Smooth muscle cell (in vitro differentiated cells): ENCODE results near the gene CRP. TPM values are rescaled to one million over a fixed set of nuclear protein-coding genes. Genes with fewer than 3 reads are reported as not detected.
"Not testable (repeated sequence)": the region's sequence is repeated elsewhere in the genome, so short reads cannot be mapped to it uniquely, and the experiment has no call there.

Experiments used
- DNase-seq: peaks from one replicate; lab custom pipeline; 2025; ENCODE audit not compliant: unreplicated experiment; lab: John Stamatoyannopoulos, UW
- H2AFZ ChIP-seq: fragments of 200-600 bp; sonication (generic); 2 replicates; pipeline ENCODE4 v1.6.0; 2016; ENCODE audit warnings: antibody characterized with exemption, low read depth, mild to moderate bottlenecking
- H3F3A ChIP-seq: fragments of 200-600 bp; sonication (generic); 2 replicates; pipeline ENCODE4 v1.6.0; 2017; ENCODE audit warnings: antibody characterized with exemption, low read depth
- H3K27ac ChIP-seq: fragments of 200-600 bp; sonication (generic); 2 replicates; pipeline ENCODE4 v1.5.1; 2016; ENCODE audit warnings: low read depth, mild to moderate bottlenecking
- H3K27me3 ChIP-seq: fragments of 200-600 bp; sonication (generic); 2 replicates; pipeline ENCODE4 v1.6.1; 2016; ENCODE audit warnings: low read depth, mild to moderate bottlenecking
- H3K36me3 ChIP-seq: fragments of 200-600 bp; sonication (generic); 2 replicates; pipeline ENCODE4 v1.5.1; 2016; ENCODE audit warnings: low read depth
- H3K4me1 ChIP-seq: fragments of 200-600 bp; sonication (generic); 2 replicates; pipeline ENCODE4 v1.5.1; 2016; ENCODE audit warnings: low read depth
- H3K4me2 ChIP-seq: fragments of 200-600 bp; sonication (generic); 2 replicates; pipeline ENCODE4 v1.6.0; 2016; ENCODE audit warnings: mild to moderate bottlenecking
- H3K4me3 ChIP-seq: fragments of 200-600 bp; sonication (generic); 2 replicates; pipeline ENCODE4 v1.5.1; 2016; ENCODE audit warnings: mild to moderate bottlenecking
- H3K79me2 ChIP-seq: fragments of 200-600 bp; sonication (generic); 2 replicates; pipeline ENCODE4 v1.6.0; 2016; ENCODE audit warnings: low read depth, mild to moderate bottlenecking
- H3K9ac ChIP-seq: fragments of 200-600 bp; sonication (generic); 2 replicates; pipeline ENCODE4 v1.6.0; 2016; ENCODE audit warnings: low read depth
- H3K9me3 ChIP-seq: fragments of 200-600 bp; sonication (generic); replicated peaks from 2 replicates; pipeline ENCODE4 v1.5.1; 2016; ENCODE audit warnings: low read depth
- H4K20me1 ChIP-seq: fragments of 200-600 bp; sonication (generic); 2 replicates; pipeline ENCODE4 v1.6.0; 2016; ENCODE audit warnings: low read depth
- WGBS: methylation state at CpG from one replicate; pipeline ENCODE4 v1.1.7; 2016; ENCODE audit warnings: low lambda C conversion rate; 5-methylcytosine and 5-hydroxymethylcytosine counted together
- polyA plus RNA-seq: library from polyadenylated mRNA; unstranded; fragments of >200 nt; fragmentation: Nextera tagmentation; extraction: Ambion mirVana; gene quantifications from 2 replicates; pipeline ENCODE4 v1.2.1, GENCODE V29; 2016
- total RNA-seq: library from RNA; depleted of rRNA; stranded (reverse); fragments of >200 nt; gene quantifications from 2 replicates; pipeline ENCODE4 v1.2.3, GENCODE V29; 2014
- TF ChIP-seq, protein P1 (sequence below): fragments of 200-600 bp; sonication (generic); IDR thresholded peaks from 2 replicates; pipeline ENCODE4 v1.5.1; 2017; ENCODE audit warnings: borderline replicate concordance, mild to moderate bottlenecking, antibody characterized with exemption; ENCODE audit not compliant: insufficient read depth, poor library complexity, severe bottlenecking

CRP gene
- total and polyA plus RNA-seq, 2 experiments from 2014 or later = not detected

DNA sequence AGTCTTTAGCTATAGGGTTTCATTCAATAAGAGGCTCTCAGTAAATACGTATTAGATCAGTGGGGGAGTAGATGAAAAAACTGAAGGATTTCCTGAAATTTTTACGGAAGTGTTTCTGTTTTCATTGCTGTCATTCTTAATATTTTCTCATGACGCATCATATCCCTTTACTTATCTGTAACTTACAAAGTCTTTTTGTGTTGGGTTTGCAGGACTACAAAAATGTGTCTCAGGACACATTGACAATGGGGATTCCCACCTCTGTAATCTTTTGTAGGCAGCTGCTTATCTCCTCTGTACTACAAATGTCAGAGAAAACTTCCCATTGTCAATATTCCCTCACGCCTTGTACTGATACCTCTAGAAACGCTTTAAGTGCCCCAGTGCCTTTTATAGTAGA, 35.5 kb downstream of the CRP start:
- TF ChIP-seq, protein P1, sequence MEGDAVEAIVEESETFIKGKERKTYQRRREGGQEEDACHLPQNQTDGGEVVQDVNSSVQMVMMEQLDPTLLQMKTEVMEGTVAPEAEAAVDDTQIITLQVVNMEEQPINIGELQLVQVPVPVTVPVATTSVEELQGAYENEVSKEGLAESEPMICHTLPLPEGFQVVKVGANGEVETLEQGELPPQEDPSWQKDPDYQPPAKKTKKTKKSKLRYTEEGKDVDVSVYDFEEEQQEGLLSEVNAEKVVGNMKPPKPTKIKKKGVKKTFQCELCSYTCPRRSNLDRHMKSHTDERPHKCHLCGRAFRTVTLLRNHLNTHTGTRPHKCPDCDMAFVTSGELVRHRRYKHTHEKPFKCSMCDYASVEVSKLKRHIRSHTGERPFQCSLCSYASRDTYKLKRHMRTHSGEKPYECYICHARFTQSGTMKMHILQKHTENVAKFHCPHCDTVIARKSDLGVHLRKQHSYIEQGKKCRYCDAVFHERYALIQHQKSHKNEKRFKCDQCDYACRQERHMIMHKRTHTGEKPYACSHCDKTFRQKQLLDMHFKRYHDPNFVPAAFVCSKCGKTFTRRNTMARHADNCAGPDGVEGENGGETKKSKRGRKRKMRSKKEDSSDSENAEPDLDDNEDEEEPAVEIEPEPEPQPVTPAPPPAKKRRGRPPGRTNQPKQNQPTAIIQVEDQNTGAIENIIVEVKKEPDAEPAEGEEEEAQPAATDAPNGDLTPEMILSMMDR = no peak
- H3K27ac ChIP-seq = no peak overlapping the region
- no peaks in the 10 kb centered on the region for H3K27me3 ChIP-seq
- H3K4me2 ChIP-seq = no peak overlapping the region
- no peak overlapping the region for H3K9ac ChIP-seq
- no peak overlapping the region for H2AFZ ChIP-seq
- H3K36me3 ChIP-seq = no peaks in the 10 kb centered on the region
- H3F3A ChIP-seq = no peaks in the 10 kb centered on the region
- H3K9me3 ChIP-seq = peaks cover 6% of the 10 kb centered on the region
- no peak for DNase-seq
- no peaks in the 10 kb centered on the region for H3K79me2 ChIP-seq
- 76% methylated on average over 5 of the region's 5 CpGs for WGBS
- no peak overlapping the region for H3K4me3 ChIP-seq
- H4K20me1 ChIP-seq = no peaks in the 10 kb centered on the region
- H3K4me1 ChIP-seq = no peaks in the 10 kb centered on the region

DNA sequence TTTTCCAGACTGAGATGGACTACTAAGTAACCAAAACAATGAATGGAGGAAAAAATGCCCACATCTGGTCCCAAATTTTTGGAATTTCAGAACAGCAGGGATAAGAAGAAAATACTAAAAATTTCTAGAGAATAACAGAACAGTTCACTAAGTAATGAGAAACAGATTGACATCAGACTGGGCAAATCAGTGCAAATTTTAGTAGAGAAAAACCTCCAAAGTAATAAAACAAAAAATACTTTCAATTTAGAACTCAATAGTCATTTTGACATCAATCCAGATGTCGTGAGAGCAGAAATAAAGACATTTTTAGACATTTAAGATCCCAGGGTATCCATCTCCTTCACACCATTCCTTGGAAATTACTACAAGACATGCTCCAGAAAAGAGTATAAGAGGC, 39.3 kb downstream of the CRP start:
- no peak overlapping the region for H2AFZ ChIP-seq
- no peak overlapping the region for H3K9ac ChIP-seq
- peaks cover 6% of the 10 kb centered on the region for H3K9me3 ChIP-seq
- DNase-seq = no peak
- no peaks in the 10 kb centered on the region for H4K20me1 ChIP-seq
- H3K4me2 ChIP-seq = no peak overlapping the region
- no peaks in the 10 kb centered on the region for H3K27me3 ChIP-seq
- TF ChIP-seq, protein P1 = no peak
- no peaks in the 10 kb centered on the region for H3K79me2 ChIP-seq
- WGBS = 29% methylated on average over 1 of the region's 1 CpG
- no peaks in the 10 kb centered on the region for H3F3A ChIP-seq
- no peak overlapping the region for H3K27ac ChIP-seq
- H3K36me3 ChIP-seq = no peaks in the 10 kb centered on the region
- H3K4me1 ChIP-seq = no peaks in the 10 kb centered on the region
- no peak overlapping the region for H3K4me3 ChIP-seq

DNA sequence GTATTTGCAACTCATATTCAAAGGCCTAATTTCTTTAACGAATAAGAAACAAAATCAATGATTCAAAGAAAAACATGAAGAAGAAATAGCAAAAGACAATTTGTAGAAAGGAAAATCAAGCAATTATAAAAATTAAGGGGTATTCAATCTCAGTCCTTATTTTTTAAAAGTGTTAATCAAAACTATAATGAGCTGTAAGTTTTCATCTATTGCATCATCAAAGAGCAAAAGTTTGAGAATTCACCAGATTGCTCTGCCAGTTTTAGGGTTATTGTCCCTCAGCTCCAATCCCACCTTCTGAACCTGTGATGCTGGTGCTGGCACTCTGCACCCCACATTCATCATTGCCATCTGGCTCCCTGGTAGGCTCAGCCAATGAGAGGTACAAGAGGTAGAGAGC, 42.0 kb downstream of the CRP start:
- DNase-seq, H3K9ac ChIP-seq, H3K27me3 ChIP-seq, H3K27ac ChIP-seq, H4K20me1 ChIP-seq, H3K4me3 ChIP-seq, H3F3A ChIP-seq, H2AFZ ChIP-seq, H3K4me1 ChIP-seq, H3K36me3 ChIP-seq, H3K9me3 ChIP-seq, H3K4me2 ChIP-seq, H3K79me2 ChIP-seq: not testable (repeated sequence)
- WGBS = 63% methylated on average over 1 of the region's 1 CpG

DNA sequence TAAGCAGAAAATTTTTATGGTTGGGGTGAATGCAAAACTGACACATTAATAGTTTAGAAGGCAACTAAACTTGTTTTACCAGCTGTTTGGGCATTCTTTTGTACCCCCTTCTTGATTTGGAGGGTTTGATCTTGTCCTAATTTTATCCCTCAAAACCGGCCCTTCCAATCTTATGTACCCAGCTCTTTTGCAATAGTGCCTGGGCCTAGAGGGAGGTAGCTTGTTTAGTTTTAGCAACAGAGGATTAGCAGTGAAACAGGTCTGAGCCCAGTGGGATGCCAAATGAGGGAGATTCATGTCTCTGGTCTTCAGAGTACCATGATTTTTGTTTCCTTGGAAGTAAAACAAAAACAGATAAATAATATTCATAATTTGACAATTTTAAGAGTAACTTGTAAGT, 45.1 kb downstream of the CRP start:
- Histone ChIP-seq H3K4me3 (no peak overlapping the region), H3K4me2 (no peak overlapping the region), H3K79me2 (no peaks in the 10 kb centered on the region), H4K20me1 (no peaks in the 10 kb centered on the region), H3K27ac (no peak overlapping the region), H3K4me1 (no peaks in the 10 kb centered on the region), H3K36me3 (no peaks in the 10 kb centered on the region), H3K9ac (no peak overlapping the region), H2AFZ (no peak overlapping the region), H3K27me3 (no peaks in the 10 kb centered on the region), H3F3A (no peaks in the 10 kb centered on the region), H3K9me3 (peaks cover 2% of the 10 kb centered on the region)
- DNase-seq = no peak
- TF ChIP-seq, protein P1 = no peak
- WGBS = 88% methylated on average over 1 of the region's 1 CpG
